HepG2 (cell line): ENCODE results near the gene RABL2A.
"Not testable (repeated sequence)": the region's sequence is repeated elsewhere in the genome, so short reads cannot be mapped to it uniquely, and the experiment has no call there.

ENCODE experiments used
- ATF2 ChIP-seq: sonication (generic); formaldehyde crosslinking; IDR thresholded peaks from 2 replicates; pipeline ENCODE4 v1.4.0; 2020; ENCODE audit warnings: missing genetic modification reagents
- CTCF ChIP-seq: sonication (generic); formaldehyde crosslinking; IDR thresholded peaks from 2 replicates; pipeline ENCODE4 v1.5.0; 2020; ENCODE audit warnings: mild to moderate bottlenecking, missing genetic modification reagents, moderate library complexity
- MTF1 ChIP-seq: sonication (generic); formaldehyde crosslinking; IDR thresholded peaks from 2 replicates; pipeline ENCODE4 v1.5.0; 2020; ENCODE audit warnings: missing genetic modification reagents
- PHF8 ChIP-seq: sonication (generic); formaldehyde crosslinking; IDR thresholded peaks from 2 replicates; pipeline ENCODE4 v1.5.0; 2020; ENCODE audit warnings: missing genetic modification reagents
- RBFOX2 ChIP-seq: fragments of 200-400 bp; formaldehyde crosslinking; IDR thresholded peaks from 2 replicates; pipeline ENCODE4 v1.6.1; 2017; ENCODE audit warnings: low read depth, mild to moderate bottlenecking, low read length
- RNF219 ChIP-seq: sonication (generic); formaldehyde crosslinking; IDR thresholded peaks from 2 replicates; pipeline ENCODE4 v1.5.0; 2020; ENCODE audit warnings: mild to moderate bottlenecking, missing genetic modification reagents
- SCMH1 ChIP-seq: sonication (generic); formaldehyde crosslinking; IDR thresholded peaks from 2 replicates; pipeline ENCODE4 v1.9.0; 2021; ENCODE audit warnings: missing genetic modification reagents, mild to moderate bottlenecking, borderline replicate concordance
- SIX1 ChIP-seq: sonication (generic); formaldehyde crosslinking; IDR thresholded peaks from 2 replicates; pipeline ENCODE4 v1.4.0; 2020; ENCODE audit warnings: missing genetic modification reagents, borderline replicate concordance
- TP53 ChIP-seq: sonication (generic); formaldehyde crosslinking; conservative IDR thresholded peaks from 2 replicates; pipeline ENCODE4 v1.4.0; 2020; ENCODE audit warnings: missing genetic modification reagents
- U2AF1 ChIP-seq: fragments of 200-400 bp; formaldehyde crosslinking; optimal IDR thresholded peaks from 2 replicates; pipeline ENCODE3; 2017; ENCODE audit warnings: mild to moderate bottlenecking, low read depth, low read length
- ZFP36 ChIP-seq: fragments of 150-350 bp; IDR thresholded peaks from 2 replicates; pipeline ENCODE4 v1.6.1; 2018; ENCODE audit warnings: borderline replicate concordance, low read length, low read depth; ENCODE audit not compliant: partially characterized antibody
- ZMYM4 ChIP-seq: sonication (generic); formaldehyde crosslinking; IDR thresholded peaks from 2 replicates; pipeline ENCODE4 v1.8.1; 2023; ENCODE audit warnings: mild to moderate bottlenecking, missing genetic modification reagents
- ZNF224 ChIP-seq: sonication (generic); formaldehyde crosslinking; IDR thresholded peaks from 2 replicates; pipeline ENCODE4 v1.5.0; 2020; ENCODE audit warnings: mild to moderate bottlenecking, missing genetic modification reagents
- ZNF556 ChIP-seq: sonication (generic); formaldehyde crosslinking; IDR thresholded peaks from 2 replicates; pipeline ENCODE4 v1.4.0; 2020; ENCODE audit warnings: mild to moderate bottlenecking, missing genetic modification reagents, borderline replicate concordance

- not testable (repeated sequence) for TF ChIP-seq RBFOX2; ZFP36; U2AF1; ATF2 (CRISPR knock-in tag); ZNF224 (CRISPR knock-in tag); PHF8; ZMYM4 (CRISPR knock-in tag); CTCF; ZNF556 (CRISPR knock-in tag); MTF1 (CRISPR knock-in tag); TP53; SCMH1 (CRISPR knock-in tag); SIX1 (CRISPR knock-in tag); RNF219
Measured at GRCh38 chr2:113578508-113578907, 48.6 kb upstream of the RABL2A start.
